HepG2 (cell line): Measurements from ENCODE around the gene ATF3. TPM values are rescaled to one million over a fixed set of nuclear protein-coding genes. Genes with fewer than 3 reads are reported as not detected.

Experiments used
- FOXO1 ChIP-seq: sonication (generic); formaldehyde crosslinking; IDR thresholded peaks from 2 replicates; pipeline ENCODE4 v1.4.0; 2020; ENCODE audit warnings: missing genetic modification reagents
- HDAC1 ChIP-seq: sonication (generic); formaldehyde crosslinking; IDR thresholded peaks from 2 replicates; pipeline ENCODE4 v1.5.1; 2020; ENCODE audit warnings: mild to moderate bottlenecking, missing genetic modification reagents
- HNRNPK ChIP-seq: fragments of 200-400 bp; formaldehyde crosslinking; IDR thresholded peaks from 2 replicates; pipeline ENCODE4 v1.6.1; 2018; ENCODE audit warnings: low read length, low read depth, moderate library complexity, mild to moderate bottlenecking; ENCODE audit not compliant: poor library complexity, severe bottlenecking
- HOXA5 ChIP-seq: sonication (generic); formaldehyde crosslinking; IDR thresholded peaks from 2 replicates; pipeline ENCODE4 v1.4.0; 2020; ENCODE audit warnings: missing genetic modification reagents
- MAZ ChIP-seq, 2 experiments: sonication (generic) in 1 of 2; formaldehyde crosslinking in 1 of 2; IDR thresholded peaks; 2 replicates each; pipeline versions ENCODE4 v1.5.0 to v1.6.1; 2012 to 2020; ENCODE audit warnings: low read depth in 2 of 2, mild to moderate bottlenecking in 2 of 2, borderline replicate concordance in 1 of 2, improper control_type of control experiment in 1 of 2, low read length in 1 of 2, missing genetic modification reagents in 1 of 2, moderate library complexity in 1 of 2
- MEIS2 ChIP-seq: sonication (generic); formaldehyde crosslinking; IDR thresholded peaks from 2 replicates; pipeline ENCODE4 v1.9.0; 2021; ENCODE audit warnings: mild to moderate bottlenecking, missing genetic modification reagents
- RARG ChIP-seq: sonication (generic); formaldehyde crosslinking; IDR thresholded peaks from 2 replicates; pipeline ENCODE4 v1.4.0; 2020; ENCODE audit warnings: low read depth, mild to moderate bottlenecking, missing genetic modification reagents
- RNF2 ChIP-seq: fragments of 450-650 bp; conservative IDR thresholded peaks from 2 replicates; pipeline ENCODE4 v1.6.1; 2016; ENCODE audit warnings: low read depth
- SP140L ChIP-seq: sonication (generic); formaldehyde crosslinking; IDR thresholded peaks from 2 replicates; pipeline ENCODE4 v1.4.0; 2020; ENCODE audit warnings: missing genetic modification reagents, borderline replicate concordance
- ZNF274 ChIP-seq: sonication (generic); formaldehyde crosslinking; IDR thresholded peaks from 2 replicates; pipeline ENCODE4 v1.5.1; 2020; ENCODE audit warnings: mild to moderate bottlenecking, missing genetic modification reagents
- ZNF652 ChIP-seq: IDR thresholded peaks from 2 replicates; pipeline ENCODE4 v1.6.1; 2016; ENCODE audit warnings: low read depth, borderline replicate concordance
- ZNF883 ChIP-seq: sonication (generic); formaldehyde crosslinking; IDR thresholded peaks from 2 replicates; pipeline ENCODE4 v1.5.1; 2020; ENCODE audit warnings: mild to moderate bottlenecking, missing genetic modification reagents; ENCODE audit errors: not compliant biosample characterization
- polyA plus RNA-seq, 8 experiments: library from polyadenylated mRNA; depleted of rRNA in 3 of 8; stranded (reverse) in 7 of 8; unstranded in 1 of 8; fragments of >200 nt; fragmentation: Illumina TruSeq in 4 of 8; extraction: Trizol in 4 of 8; gene quantifications; 2 replicates each; pipeline versions ENCODE4 v1.2.1 to v1.2.3, GENCODE V29; 2011 to 2016; ENCODE audit warnings: low read depth in 4 of 8, missing spikeins in 1 of 8, mixed read lengths in 1 of 8; ENCODE audit not compliant: insufficient read depth in 1 of 8
- total RNA-seq, 5 experiments: library from RNA; depleted of rRNA; stranded (reverse); fragments of >200 nt; fragmentation: Illumina TruSeq; extraction: Trizol; gene quantifications; 2 replicates each; pipeline ENCODE4 v1.2.3, GENCODE V29; 2016; ENCODE audit warnings: low read depth in 1 of 5
- TF ChIP-seq, protein P1 (sequence below): sonication (generic); formaldehyde crosslinking; IDR thresholded peaks from 2 replicates; pipeline ENCODE4 v1.4.0; 2020; ENCODE audit warnings: missing genetic modification reagents, low read depth, mild to moderate bottlenecking, borderline replicate concordance
- TF ChIP-seq, protein P2 (sequence below): sonication (generic); formaldehyde crosslinking; IDR thresholded peaks from 2 replicates; pipeline ENCODE4 v1.4.0; 2020; ENCODE audit warnings: mild to moderate bottlenecking, missing genetic modification reagents
- TF ChIP-seq, protein P3 (sequence below): sonication (generic); formaldehyde crosslinking; IDR thresholded peaks from 2 replicates; pipeline ENCODE4 v1.5.1; 2020; ENCODE audit warnings: mild to moderate bottlenecking, moderate library complexity, missing genetic modification reagents
- TF ChIP-seq, protein P4 (sequence below): sonication (generic); formaldehyde crosslinking; IDR thresholded peaks from 2 replicates; pipeline ENCODE4 v1.4.0; 2020; ENCODE audit warnings: mild to moderate bottlenecking, missing genetic modification reagents
- TF ChIP-seq, protein P5 (sequence below): sonication (generic); formaldehyde crosslinking; IDR thresholded peaks from 2 replicates; pipeline ENCODE4 v1.5.0; 2020; ENCODE audit warnings: missing genetic modification reagents, mild to moderate bottlenecking, borderline replicate concordance

The ATF3 gene
- total and polyA plus RNA-seq, 2 of the 13 experiments (the other 11 are each of a cell fraction or from before 2014, with no cell fraction given) = 5.0 to 13.0 TPM

DNA sequence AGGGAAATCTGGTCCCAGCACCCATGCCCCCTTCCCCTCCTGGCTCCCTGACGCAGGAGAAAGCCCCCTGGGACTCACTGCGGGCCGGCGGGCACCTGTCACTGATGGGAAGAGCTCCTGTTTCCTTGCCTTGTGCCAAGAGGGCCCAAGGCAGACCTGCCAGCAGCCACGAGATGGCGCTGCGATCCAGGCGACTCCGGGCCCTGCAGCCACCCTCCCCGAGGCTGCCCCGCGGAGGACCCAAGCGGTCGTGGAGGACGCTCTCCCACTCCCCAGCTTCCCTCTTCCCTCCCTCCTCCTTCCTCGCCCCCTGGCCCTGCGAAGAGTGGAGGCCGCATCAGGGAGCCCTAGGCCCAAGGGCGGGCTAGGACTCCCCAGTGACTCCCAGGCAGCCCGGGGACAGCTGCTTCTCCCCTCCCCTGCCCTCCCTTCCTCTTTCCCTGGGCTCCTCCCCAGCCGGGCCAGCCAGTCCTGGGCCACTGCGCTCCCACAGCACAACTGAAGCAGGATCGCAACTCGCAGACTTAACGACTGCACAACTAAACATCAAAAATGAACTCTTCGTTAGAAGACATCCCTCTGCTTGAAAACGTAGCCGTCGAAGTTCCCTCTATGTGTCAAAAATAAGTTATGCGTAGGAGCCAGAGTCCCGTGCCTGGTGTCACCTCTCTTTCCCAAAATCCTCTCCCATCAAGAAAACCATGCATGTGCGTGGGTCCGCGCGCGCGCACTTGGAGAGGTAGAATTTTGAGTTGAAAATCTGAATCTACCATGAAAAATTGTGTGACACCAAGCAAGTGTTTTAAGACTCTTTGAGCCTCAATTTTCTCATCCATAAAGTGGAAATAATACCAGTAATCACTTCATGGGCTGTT lies 56.9 kb downstream of the ATF3 start (continued):
- TF ChIP-seq, protein P1, sequence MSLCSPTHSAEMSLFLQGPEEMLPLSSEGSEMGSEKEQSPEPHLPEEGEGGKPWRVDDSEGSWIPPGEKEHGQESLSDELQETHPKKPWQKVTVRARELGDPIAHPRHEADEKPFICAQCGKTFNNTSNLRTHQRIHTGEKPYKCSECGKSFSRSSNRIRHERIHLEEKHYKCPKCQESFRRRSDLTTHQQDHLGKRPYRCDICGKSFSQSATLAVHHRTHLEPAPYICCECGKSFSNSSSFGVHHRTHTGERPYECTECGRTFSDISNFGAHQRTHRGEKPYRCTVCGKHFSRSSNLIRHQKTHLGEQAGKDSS (CRISPR knock-in tag) = peak; percentile 81; the same call in 1 of the 2 replicates
- TF ChIP-seq, protein P2, sequence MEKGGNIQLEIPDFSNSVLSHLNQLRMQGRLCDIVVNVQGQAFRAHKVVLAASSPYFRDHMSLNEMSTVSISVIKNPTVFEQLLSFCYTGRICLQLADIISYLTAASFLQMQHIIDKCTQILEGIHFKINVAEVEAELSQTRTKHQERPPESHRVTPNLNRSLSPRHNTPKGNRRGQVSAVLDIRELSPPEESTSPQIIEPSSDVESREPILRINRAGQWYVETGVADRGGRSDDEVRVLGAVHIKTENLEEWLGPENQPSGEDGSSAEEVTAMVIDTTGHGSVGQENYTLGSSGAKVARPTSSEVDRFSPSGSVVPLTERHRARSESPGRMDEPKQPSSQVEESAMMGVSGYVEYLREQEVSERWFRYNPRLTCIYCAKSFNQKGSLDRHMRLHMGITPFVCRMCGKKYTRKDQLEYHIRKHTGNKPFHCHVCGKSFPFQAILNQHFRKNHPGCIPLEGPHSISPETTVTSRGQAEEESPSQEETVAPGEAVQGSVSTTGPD (CRISPR knock-in tag) = no peak
- TF ChIP-seq, protein P3, sequence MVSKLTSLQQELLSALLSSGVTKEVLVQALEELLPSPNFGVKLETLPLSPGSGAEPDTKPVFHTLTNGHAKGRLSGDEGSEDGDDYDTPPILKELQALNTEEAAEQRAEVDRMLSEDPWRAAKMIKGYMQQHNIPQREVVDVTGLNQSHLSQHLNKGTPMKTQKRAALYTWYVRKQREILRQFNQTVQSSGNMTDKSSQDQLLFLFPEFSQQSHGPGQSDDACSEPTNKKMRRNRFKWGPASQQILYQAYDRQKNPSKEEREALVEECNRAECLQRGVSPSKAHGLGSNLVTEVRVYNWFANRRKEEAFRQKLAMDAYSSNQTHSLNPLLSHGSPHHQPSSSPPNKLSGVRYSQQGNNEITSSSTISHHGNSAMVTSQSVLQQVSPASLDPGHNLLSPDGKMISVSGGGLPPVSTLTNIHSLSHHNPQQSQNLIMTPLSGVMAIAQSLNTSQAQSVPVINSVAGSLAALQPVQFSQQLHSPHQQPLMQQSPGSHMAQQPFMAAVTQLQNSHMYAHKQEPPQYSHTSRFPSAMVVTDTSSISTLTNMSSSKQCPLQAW (CRISPR knock-in tag) = 0 out of 2 replicates have a peak, but pooled peaks have one; percentile 58
- TF ChIP-seq ZNF883 (CRISPR knock-in tag) (peak; percentile 53), FOXO1 (peak; percentile 21; the same call in 1 of the 2 replicates), ZNF652 (CRISPR knock-in tag) (no peak), RARG (CRISPR knock-in tag) (no peak), HDAC1 (CRISPR knock-in tag) (peak; percentile 45; the same call in 1 of the 2 replicates), SP140L (no peak), HNRNPK (peak; percentile 97), ZNF274 (CRISPR knock-in tag) (no peak), MAZ (IDR thresholded peaks at IDR 0.05; ENCODE audit: borderline replicate concordance, low read depth, low read length) (0 out of 2 replicates have a peak, but pooled peaks have one; percentile 42), MAZ (CRISPR knock-in tag; IDR thresholded peaks at IDR 0.05; ENCODE audit: low read depth) (no peak), RNF2 (0 out of 2 replicates have a peak, but pooled peaks have one; percentile 54), MEIS2 (CRISPR knock-in tag) (peak; percentile 52; the same call in 1 of the 2 replicates), HOXA5 (CRISPR knock-in tag) (0 out of 2 replicates have a peak, but pooled peaks have one; percentile 34)
- TF ChIP-seq, protein P4, sequence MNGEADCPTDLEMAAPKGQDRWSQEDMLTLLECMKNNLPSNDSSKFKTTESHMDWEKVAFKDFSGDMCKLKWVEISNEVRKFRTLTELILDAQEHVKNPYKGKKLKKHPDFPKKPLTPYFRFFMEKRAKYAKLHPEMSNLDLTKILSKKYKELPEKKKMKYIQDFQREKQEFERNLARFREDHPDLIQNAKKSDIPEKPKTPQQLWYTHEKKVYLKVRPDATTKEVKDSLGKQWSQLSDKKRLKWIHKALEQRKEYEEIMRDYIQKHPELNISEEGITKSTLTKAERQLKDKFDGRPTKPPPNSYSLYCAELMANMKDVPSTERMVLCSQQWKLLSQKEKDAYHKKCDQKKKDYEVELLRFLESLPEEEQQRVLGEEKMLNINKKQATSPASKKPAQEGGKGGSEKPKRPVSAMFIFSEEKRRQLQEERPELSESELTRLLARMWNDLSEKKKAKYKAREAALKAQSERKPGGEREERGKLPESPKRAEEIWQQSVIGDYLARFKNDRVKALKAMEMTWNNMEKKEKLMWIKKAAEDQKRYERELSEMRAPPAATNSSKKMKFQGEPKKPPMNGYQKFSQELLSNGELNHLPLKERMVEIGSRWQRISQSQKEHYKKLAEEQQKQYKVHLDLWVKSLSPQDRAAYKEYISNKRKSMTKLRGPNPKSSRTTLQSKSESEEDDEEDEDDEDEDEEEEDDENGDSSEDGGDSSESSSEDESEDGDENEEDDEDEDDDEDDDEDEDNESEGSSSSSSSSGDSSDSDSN (CRISPR knock-in tag) = peak; percentile 84
- TF ChIP-seq, protein P5, sequence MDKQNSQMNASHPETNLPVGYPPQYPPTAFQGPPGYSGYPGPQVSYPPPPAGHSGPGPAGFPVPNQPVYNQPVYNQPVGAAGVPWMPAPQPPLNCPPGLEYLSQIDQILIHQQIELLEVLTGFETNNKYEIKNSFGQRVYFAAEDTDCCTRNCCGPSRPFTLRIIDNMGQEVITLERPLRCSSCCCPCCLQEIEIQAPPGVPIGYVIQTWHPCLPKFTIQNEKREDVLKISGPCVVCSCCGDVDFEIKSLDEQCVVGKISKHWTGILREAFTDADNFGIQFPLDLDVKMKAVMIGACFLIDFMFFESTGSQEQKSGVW = no peak
